B cell (primary cell): ENCODE measurements around the gene GPHN. TPM values are rescaled to one million over a fixed set of nuclear protein-coding genes. Genes with fewer than 3 reads are reported as not detected.

Source experiments
- ATAC-seq: fragments of 200-7000 bp; cut with Tn5 transposase; one replicate; pipeline ENCODE4 v1.10.0; 2021; ENCODE audit warnings: low read depth, mild to moderate bottlenecking, moderate number of reproducible peaks, moderate library complexity
- CTCF ChIA-PET: fragments of 350-600 bp; sonication (Branson Sonifier 250); formaldehyde crosslinking; loops from one replicate; lab custom pipeline; 2021; ENCODE audit warnings: antibody characterized with exemption, inconsistent platforms; lab: Charles Lee
- POLR2A ChIA-PET: fragments of 350-600 bp; sonication (Branson Sonifier 250); formaldehyde crosslinking; loops from one replicate; lab custom pipeline; 2021; ENCODE audit warnings: antibody characterized with exemption; lab: Charles Lee
- DNase-seq: peaks from one replicate; pipeline ENCODE4 v3.0.0; 2013
- H2AFZ ChIP-seq: 2 replicates; pipeline ENCODE4 v1.6.1; 2012; ENCODE audit warnings: mild to moderate bottlenecking, low read depth, low read length; ENCODE audit not compliant: insufficient read depth, poor library complexity, severe bottlenecking
- H3K27ac ChIP-seq, 2 donors: 1 replicate in 1 of 2; 2 replicates in 1 of 2; pipeline ENCODE4 v1.5.1; 2012 to 2013; ENCODE audit warnings: low read length in 2 of 2, mild to moderate bottlenecking in 2 of 2, moderate library complexity in 1 of 2
- H3K27me3 ChIP-seq, 4 experiments: fragments of 200-600 bp in 1 of 4; sonication (generic) in 1 of 4; replicated peaks in 1 of 4; 1 replicate in 2 of 4; 2 replicates in 2 of 4; pipeline versions ENCODE4 v1.6.1 to v1.7.0; 2013 to 2016; ENCODE audit warnings: low read length in 3 of 4, mild to moderate bottlenecking in 2 of 4, mixed read lengths in 1 of 4, moderate library complexity in 1 of 4; ENCODE audit not compliant: insufficient read depth in 4 of 4, control insufficient read depth in 3 of 4; ENCODE audit errors: control extremely low read depth in 1 of 4
- H3K36me3 ChIP-seq, 2 experiments: replicated peaks in 1 of 2; 1 replicate in 1 of 2; 2 replicates in 1 of 2; pipeline versions ENCODE4 v1.6.1 to v1.7.1; 2013; ENCODE audit warnings: low read length in 1 of 2; ENCODE audit not compliant: insufficient read depth in 2 of 2, control insufficient read depth in 1 of 2; ENCODE audit errors: control extremely low read depth in 1 of 2, extremely low read depth in 1 of 2
- H3K4me1 ChIP-seq, 2 donors: fragments of 200-600 bp in 1 of 2; sonication (generic) in 1 of 2; 1 replicate in 1 of 2; 2 replicates in 1 of 2; pipeline versions ENCODE4 v1.5.1 to v1.6.1; 2013 to 2017; ENCODE audit warnings: low read length in 2 of 2; ENCODE audit not compliant: control insufficient read depth in 2 of 2, insufficient read depth in 2 of 2
- H3K4me2 ChIP-seq: replicated peaks from 2 replicates; pipeline ENCODE3; 2012; ENCODE audit warnings: mild to moderate bottlenecking, low read depth, low read length; ENCODE audit not compliant: poor library complexity, severe bottlenecking
- H3K4me3 ChIP-seq, 5 experiments: fragments of 200-600 bp in 1 of 5; sonication (generic) in 1 of 5; 1 replicate in 3 of 5; 2 replicates in 2 of 5; pipeline versions ENCODE4 v1.5.1 to v1.7.0; 2011 to 2016; ENCODE audit warnings: low read length in 4 of 5, mild to moderate bottlenecking in 4 of 5, low read depth in 2 of 5, control low read depth in 1 of 5, moderate library complexity in 1 of 5; ENCODE audit not compliant: insufficient read depth in 1 of 5; ENCODE audit errors: control extremely low read depth in 1 of 5, extremely low read depth in 1 of 5
- H3K79me2 ChIP-seq: fragments of 200-600 bp; sonication (generic); one replicate; pipeline ENCODE4 v1.6.0; 2016; ENCODE audit warnings: low read length; ENCODE audit not compliant: control insufficient read depth, insufficient read depth
- H3K9ac ChIP-seq: fragments of 200-600 bp; sonication (generic); 2 replicates; pipeline ENCODE4 v1.6.1; 2017; ENCODE audit warnings: mild to moderate bottlenecking, low read length, moderate library complexity
- H3K9me3 ChIP-seq, 3 donors: one replicate each; pipeline versions ENCODE4 v1.6.1 to v1.7.1; 2013; ENCODE audit warnings: low read length in 2 of 3; ENCODE audit not compliant: control insufficient read depth in 2 of 3, insufficient read depth in 1 of 3; ENCODE audit errors: control extremely low read depth in 1 of 3
- H4K20me1 ChIP-seq: 2 replicates; pipeline ENCODE4 v1.6.0; 2012; ENCODE audit warnings: mild to moderate bottlenecking, low read length; ENCODE audit not compliant: insufficient read depth, control insufficient read depth, poor library complexity, severe bottlenecking
- H3K27ac Mint-ChIP-seq: one replicate; pipeline ENCODE4 v1.8.0; 2021; ENCODE audit warnings: mixed read lengths
- H3K27me3 Mint-ChIP-seq: one replicate; pipeline ENCODE4 v1.8.0; 2021; ENCODE audit warnings: mixed read lengths
- H3K4me1 Mint-ChIP-seq: one replicate; pipeline ENCODE4 v1.8.0; 2021; ENCODE audit warnings: mixed read lengths
- H3K4me3 Mint-ChIP-seq: one replicate; pipeline ENCODE4 v1.8.0; 2021; ENCODE audit warnings: mixed read lengths
- H3K9me3 Mint-ChIP-seq: one replicate; pipeline ENCODE4 v1.8.0; 2022; ENCODE audit warnings: mixed read lengths; ENCODE audit not compliant: insufficient read depth
- EZH2 ChIP-seq: IDR thresholded peaks from 2 replicates; pipeline ENCODE4 v1.6.1; 2012; ENCODE audit warnings: borderline replicate concordance, low read depth, mild to moderate bottlenecking, moderate library complexity, low read length; ENCODE audit not compliant: insufficient read depth, poor library complexity, severe bottlenecking
- WGBS: methylation state at CpG from one replicate; pipeline ENCODE4 v1.1.5; 2013; ENCODE audit warnings: missing lambda C conversion rate; ENCODE audit not compliant: insufficient coverage; 5-methylcytosine and 5-hydroxymethylcytosine counted together
- intact Hi-C: fragments of 100-400 bp; cut with micrococcal nuclease; formaldehyde crosslinking; loops from one replicate; pipeline ENCODE4 v1.10.0; 2022
- polyA plus RNA-seq: library from polyadenylated mRNA; depleted of rRNA; stranded (reverse); fragments of >200 nt; gene quantifications from 2 replicates; pipeline ENCODE4 v1.2.3, GENCODE V29; 2012
- total RNA-seq, 2 donors: library from RNA; stranded (reverse); fragments of 120-200 nt in 1 of 2; gene quantifications; 1 replicate in 1 of 2; 2 replicates in 1 of 2; pipeline versions ENCODE4 v1.2.3 to v1.2.4, GENCODE V29; 2013 to 2022
- TF ChIP-seq, protein P1 (sequence below): fragments of 200-600 bp; IDR thresholded peaks from one replicate; pipeline ENCODE4 v1.8.0; 2022; ENCODE audit warnings: antibody characterized with exemption, mild to moderate bottlenecking

Gene GPHN
- total and polyA plus RNA-seq, 2 donors (not counting 1 experiment from before 2014, with no cell fraction given): 3.4 to 18.0 TPM

DNA sequence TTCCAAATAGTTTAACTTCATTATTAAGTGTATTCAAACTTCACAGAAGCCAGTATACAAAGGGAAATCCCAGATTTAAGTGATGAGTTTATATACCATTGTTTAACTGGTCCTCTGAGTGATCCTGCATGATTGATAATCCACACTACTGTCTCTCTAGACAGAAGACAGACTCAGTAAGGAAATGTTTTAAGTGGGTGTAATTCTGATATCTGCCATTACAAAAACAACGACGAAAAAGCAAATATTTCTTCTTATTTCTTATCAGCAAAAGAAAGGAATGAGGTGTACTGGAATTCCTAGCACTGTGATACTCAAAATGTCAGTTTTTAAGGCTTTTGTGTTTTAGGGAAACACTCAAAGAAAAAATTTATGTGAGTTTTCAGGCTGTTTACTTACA is 127.5 kb downstream of the GPHN start:
- H3K4me3 Mint-ChIP-seq: no peak overlapping the region
- H3K27ac Mint-ChIP-seq: no peak overlapping the region
- Histone ChIP-seq H3K36me3 (no peaks in the 10 kb centered on the region), H3K4me3 (no peak overlapping the region), H4K20me1 (no peaks in the 10 kb centered on the region), H3K79me2 (peaks cover 5% of the 10 kb centered on the region), H3K9ac (no peak overlapping the region), H3K4me2 (no peak overlapping the region), H2AFZ (no peak overlapping the region), H3K27me3 (no peaks in the 10 kb centered on the region), H3K27ac (no peak overlapping the region), H3K9me3 (peaks cover 0 to 3% (median 0%) of the 10 kb centered on the region in 3 donors), H3K4me1 (no peaks in the 10 kb centered on the region)
- TF ChIP-seq EZH2: no peak
- TF ChIP-seq, protein P1, sequence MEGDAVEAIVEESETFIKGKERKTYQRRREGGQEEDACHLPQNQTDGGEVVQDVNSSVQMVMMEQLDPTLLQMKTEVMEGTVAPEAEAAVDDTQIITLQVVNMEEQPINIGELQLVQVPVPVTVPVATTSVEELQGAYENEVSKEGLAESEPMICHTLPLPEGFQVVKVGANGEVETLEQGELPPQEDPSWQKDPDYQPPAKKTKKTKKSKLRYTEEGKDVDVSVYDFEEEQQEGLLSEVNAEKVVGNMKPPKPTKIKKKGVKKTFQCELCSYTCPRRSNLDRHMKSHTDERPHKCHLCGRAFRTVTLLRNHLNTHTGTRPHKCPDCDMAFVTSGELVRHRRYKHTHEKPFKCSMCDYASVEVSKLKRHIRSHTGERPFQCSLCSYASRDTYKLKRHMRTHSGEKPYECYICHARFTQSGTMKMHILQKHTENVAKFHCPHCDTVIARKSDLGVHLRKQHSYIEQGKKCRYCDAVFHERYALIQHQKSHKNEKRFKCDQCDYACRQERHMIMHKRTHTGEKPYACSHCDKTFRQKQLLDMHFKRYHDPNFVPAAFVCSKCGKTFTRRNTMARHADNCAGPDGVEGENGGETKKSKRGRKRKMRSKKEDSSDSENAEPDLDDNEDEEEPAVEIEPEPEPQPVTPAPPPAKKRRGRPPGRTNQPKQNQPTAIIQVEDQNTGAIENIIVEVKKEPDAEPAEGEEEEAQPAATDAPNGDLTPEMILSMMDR: no peak
- ATAC-seq (no peak), DNase-seq (no peak)
- no peaks in the 10 kb centered on the region for H3K9me3 Mint-ChIP-seq
- no peaks in the 10 kb centered on the region for H3K4me1 Mint-ChIP-seq
- no peaks in the 10 kb centered on the region for H3K27me3 Mint-ChIP-seq
- POLR2A ChIA-PET: no interaction called here
- no CpG with 5 or more reads among the region's 2 CpGs for WGBS
- CTCF ChIA-PET: interaction anchor here (1.3 kb wide), 1 partner anchor 11 kb away, joined by 3 read pairs; no protein-coding TSS in a partner anchor
- intact Hi-C loops: no loop called here

DNA sequence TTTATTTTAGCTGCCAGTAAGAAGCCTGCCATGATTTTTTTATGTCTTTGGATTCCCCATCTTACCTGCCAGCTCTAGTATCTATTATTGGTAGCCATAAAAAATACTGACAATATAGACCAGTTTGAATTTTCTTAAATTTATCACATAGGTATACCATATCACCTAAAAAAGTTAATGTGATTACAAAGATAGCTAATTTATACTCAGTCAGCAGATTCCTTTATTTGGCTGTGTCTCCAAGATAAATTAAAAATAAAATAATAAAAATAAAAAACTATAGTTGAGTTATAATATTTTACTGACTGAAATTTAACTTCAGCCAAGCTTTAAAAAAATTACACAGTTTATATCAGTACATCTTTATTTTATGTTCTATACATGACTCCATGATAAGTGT is 128.3 kb downstream of the GPHN start:
- Mint-ChIP-seq H3K27ac (no peak overlapping the region), H3K9me3 (no peaks in the 10 kb centered on the region), H3K4me3 (no peak overlapping the region), H3K27me3 (no peaks in the 10 kb centered on the region), H3K4me1 (no peaks in the 10 kb centered on the region)
- Histone ChIP-seq H3K9me3 (peaks cover 0 to 3% (median 0%) of the 10 kb centered on the region in 3 donors), H3K79me2 (peaks cover 5% of the 10 kb centered on the region), H4K20me1 (no peaks in the 10 kb centered on the region), H3K4me3 (no peak overlapping the region), H3K27me3 (no peaks in the 10 kb centered on the region), H2AFZ (no peak overlapping the region), H3K4me1 (no peaks in the 10 kb centered on the region), H3K9ac (no peak overlapping the region), H3K4me2 (no peak overlapping the region), H3K36me3 (no peaks in the 10 kb centered on the region), H3K27ac (no peak overlapping the region)
- DNase-seq (no peak), ATAC-seq (no peak)
- POLR2A ChIA-PET: no interaction called here
- CTCF ChIA-PET: no interaction called here
- no peak for TF ChIP-seq EZH2
- TF ChIP-seq, protein P1: no peak
- intact Hi-C loops: no loop called here
